ENCODE measurements around the gene KANSL3.

DNA sequence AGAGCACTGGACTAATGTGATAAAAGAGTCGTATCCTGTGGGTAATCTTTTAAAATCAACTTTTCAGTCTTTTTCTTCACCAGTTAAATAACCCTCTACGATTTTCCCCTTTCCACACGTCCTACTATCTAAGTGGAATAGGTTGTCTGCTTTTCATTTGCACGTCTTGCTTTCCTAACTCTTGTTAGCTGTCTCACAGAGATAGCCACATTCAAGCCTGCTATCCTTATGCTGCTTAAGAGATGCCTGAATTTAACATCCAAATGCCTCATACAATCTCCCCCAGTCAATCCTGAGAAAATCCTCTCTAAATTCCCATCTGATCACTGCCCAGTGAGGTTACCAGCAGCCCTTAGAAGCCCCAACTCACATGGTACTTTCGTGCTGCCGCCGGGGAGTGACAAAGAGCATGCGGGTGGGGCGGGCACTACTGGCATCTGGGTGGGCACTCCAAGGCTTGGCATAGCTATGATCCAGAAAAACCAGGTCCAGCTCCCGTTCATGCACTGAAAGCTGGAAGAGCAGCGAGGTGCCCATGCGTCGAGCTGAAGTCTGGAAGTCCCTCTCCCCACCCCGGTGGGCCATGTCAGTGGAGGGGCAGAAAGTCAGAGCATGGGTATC is 1.5 kb downstream of the KANSL3 start:
- TF ChIP-seq GABPA (tag; conservative IDR thresholded peaks at IDR 0.05; ENCODE audit: low read depth) (no peak), SMC3 (conservative IDR thresholded peaks at IDR 0.05; ENCODE audit: insufficient read depth, low read depth, low read length) (no peak), ZNF143 (CRISPR knock-in tag; IDR thresholded peaks at IDR 0.05) (no peak), KDM4B (IDR thresholded peaks at IDR 0.05; ENCODE audit: borderline replicate concordance in 2 of 2, low read depth in 1 of 2) (no peak), ZNF518B (CRISPR knock-in tag; IDR thresholded peaks at IDR 0.05) (no peak)

Data from K562 (cell line).